ENCODE measurements around the gene GDE1. TPM values are rescaled to one million over a fixed set of nuclear protein-coding genes. Genes with fewer than 3 reads are reported as not detected.

GDE1 gene
- total RNA-seq, 1 experiment from 2014 or later = 48.7 TPM

GRCh38 chr16:19540241-19540970 is 18.5 kb upstream of the GDE1 start:
- Mint-ChIP-seq H3K4me1 (ENCODE audit: low read depth, unreplicated experiment) (peaks cover 6% of the 10 kb centered on the region), H3K27me3 (ENCODE audit: insufficient read depth, unreplicated experiment) (no peaks in the 10 kb centered on the region), H3K9me3 (ENCODE audit: unreplicated experiment) (peaks cover 10% of the 10 kb centered on the region), H3K27ac (ENCODE audit: unreplicated experiment) (peak overlapping the region; percentile 55), H3K4me3 (ENCODE audit: unreplicated experiment) (no peak overlapping the region), H3K36me3 (ENCODE audit: insufficient read depth, unreplicated experiment) (peaks cover 22% of the 10 kb centered on the region)
- Histone ChIP-seq H3K4me1 (peaks cover 22% of the 10 kb centered on the region), H3K27me3 (replicated peaks; ENCODE audit: control insufficient read depth, insufficient read depth, low read length) (no peaks in the 10 kb centered on the region), H3K4me3 (ENCODE audit: low read depth, low read length) (no peak overlapping the region), H3K36me3 (ENCODE audit: control insufficient read depth, insufficient read depth, low read length) (no peaks in the 10 kb centered on the region; the same call in 1 of the 2 replicates), H3K9me3 (peaks cover 23% of the 10 kb centered on the region)
- CTCF ChIA-PET = no interaction called here
- no peak for DNase-seq
- TF ChIP-seq CTCF (IDR thresholded peaks at IDR 0.05; ENCODE audit: insufficient read depth in 1 of 2, low read depth in 1 of 2, low read length in 1 of 2, severe bottlenecking in 1 of 2, unreplicated experiment in 1 of 2) = no peak
- BruUV-seq (replicated peaks) = no TSS peak
- intact Hi-C loops (cut with micrococcal nuclease; ENCODE audit: unreplicated experiment) = no loop called here
- POLR2A ChIA-PET = interaction anchor here (0.6 kb wide), 1 partner anchor 61 kb away, joined by 5 read pairs; no protein-coding TSS in a partner anchor

GRCh38 chr16:19532601-19533000 is 10.7 kb upstream of the GDE1 start:
- ChIA-PET POLR2A (no interaction called here), CTCF (no interaction called here)
- peaks cover 4% of the 10 kb centered on the region; the same call in 1 of the 2 replicates for H3K4me1 ChIP-seq
- no peak overlapping the region for H3K4me3 Mint-ChIP-seq (ENCODE audit: unreplicated experiment)
- H3K27me3 ChIP-seq (replicated peaks; ENCODE audit: control insufficient read depth, insufficient read depth, low read length) = no peaks in the 10 kb centered on the region
- DNase-seq = no peak
- H3K36me3 Mint-ChIP-seq (ENCODE audit: insufficient read depth, unreplicated experiment) = peaks cover 25% of the 10 kb centered on the region
- peaks cover 6% of the 10 kb centered on the region for H3K4me1 Mint-ChIP-seq (ENCODE audit: low read depth, unreplicated experiment)
- H3K9me3 ChIP-seq = no peaks in the 10 kb centered on the region
- no peak overlapping the region for H3K27ac Mint-ChIP-seq (ENCODE audit: unreplicated experiment)
- intact Hi-C loops (cut with micrococcal nuclease; ENCODE audit: unreplicated experiment) = no loop called here
- no peaks in the 10 kb centered on the region for H3K9me3 Mint-ChIP-seq (ENCODE audit: unreplicated experiment)
- no peaks in the 10 kb centered on the region for H3K36me3 ChIP-seq (ENCODE audit: control insufficient read depth, insufficient read depth, low read length)
- no peaks in the 10 kb centered on the region for H3K27me3 Mint-ChIP-seq (ENCODE audit: insufficient read depth, unreplicated experiment)
- TF ChIP-seq CTCF (IDR thresholded peaks at IDR 0.05; ENCODE audit: insufficient read depth in 1 of 2, low read depth in 1 of 2, low read length in 1 of 2, severe bottlenecking in 1 of 2, unreplicated experiment in 1 of 2) = no peak
- BruUV-seq (replicated peaks) = no TSS peak
- no peak overlapping the region for H3K4me3 ChIP-seq (ENCODE audit: low read depth, low read length)

GRCh38 chr16:19528666-19529065 is 6.8 kb upstream of the GDE1 start:
- peaks cover 17% of the 10 kb centered on the region for H3K4me1 Mint-ChIP-seq (ENCODE audit: low read depth, unreplicated experiment)

More at GRCh38 chr16:19528666-19529065, 6.8 kb upstream of the GDE1 start:
- no peak for TF ChIP-seq CTCF (IDR thresholded peaks at IDR 0.05; ENCODE audit: insufficient read depth in 1 of 2, low read depth in 1 of 2, low read length in 1 of 2, severe bottlenecking in 1 of 2, unreplicated experiment in 1 of 2)
- DNase-seq = no peak
- Histone ChIP-seq H3K4me1 (peaks cover 4% of the 10 kb centered on the region; the same call in 1 of the 2 replicates), H3K36me3 (ENCODE audit: control insufficient read depth, insufficient read depth, low read length) (no peaks in the 10 kb centered on the region), H3K4me3 (ENCODE audit: low read depth, low read length) (no peak overlapping the region), H3K9me3 (no peaks in the 10 kb centered on the region), H3K27me3 (replicated peaks; ENCODE audit: control insufficient read depth, insufficient read depth, low read length) (no peaks in the 10 kb centered on the region)
- CTCF ChIA-PET = no interaction called here
- no TSS peak for BruUV-seq (replicated peaks)
- Mint-ChIP-seq H3K9me3 (ENCODE audit: unreplicated experiment) (no peaks in the 10 kb centered on the region), H3K36me3 (ENCODE audit: insufficient read depth, unreplicated experiment) (peaks cover 25% of the 10 kb centered on the region), H3K4me3 (ENCODE audit: unreplicated experiment) (no peak overlapping the region), H3K27me3 (ENCODE audit: insufficient read depth, unreplicated experiment) (no peaks in the 10 kb centered on the region), H3K27ac (ENCODE audit: unreplicated experiment) (no peak overlapping the region)
- POLR2A ChIA-PET = no interaction called here
- intact Hi-C loops (cut with micrococcal nuclease; ENCODE audit: unreplicated experiment) = no loop called here
